Transverse colon (tissue), 3 donors: ENCODE data around the gene OAS3.

Experiments used
- EP300 ChIP-seq: sonication (generic); formaldehyde crosslinking; IDR thresholded peaks from one replicate; pipeline ENCODE4 v1.6.1; 2017; ENCODE audit warnings: antibody characterized with exemption, low read depth
- POLR2A ChIP-seq: fragments of 450-650 bp; IDR thresholded peaks from one replicate; pipeline ENCODE4 v1.6.1; 2016; ENCODE audit warnings: antibody characterized with exemption, mild to moderate bottlenecking, moderate library complexity
- TF ChIP-seq, protein P1 (sequence below), 5 experiments: fragments of 200-600 bp in 3 of 5; fragments of 450-650 bp in 2 of 5; sonication (generic) in 3 of 5; IDR thresholded peaks; 1 replicate in 2 of 5; 2 replicates in 3 of 5; pipeline ENCODE4 v1.5.1; 2016 to 2017; ENCODE audit warnings: antibody characterized with exemption in 5 of 5, inconsistent platforms in 3 of 5, mild to moderate bottlenecking in 2 of 5, moderate library complexity in 1 of 5

DNA sequence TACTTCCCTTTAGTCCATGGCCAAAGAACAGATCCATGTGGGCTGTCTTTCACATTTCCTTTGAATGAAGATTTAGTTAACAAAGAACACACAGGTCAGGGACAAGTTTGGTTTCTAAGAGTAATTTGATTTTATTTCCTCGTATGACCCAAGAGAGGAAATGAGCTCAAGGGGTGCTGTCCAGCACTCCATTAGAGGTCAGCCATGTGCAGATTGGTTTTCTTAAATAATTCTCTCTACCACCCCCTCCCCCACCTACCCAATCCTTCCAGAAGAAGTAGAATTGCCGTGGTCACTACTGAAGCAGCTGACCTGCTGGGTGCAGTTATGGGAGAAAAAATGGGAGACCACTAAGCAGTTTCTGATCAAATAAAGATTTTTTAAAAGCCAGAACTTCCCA lies 45.4 kb upstream of the OAS3 start:
- TF ChIP-seq POLR2A, result no peak
- TF ChIP-seq EP300, result no peak
- TF ChIP-seq, protein P1, sequence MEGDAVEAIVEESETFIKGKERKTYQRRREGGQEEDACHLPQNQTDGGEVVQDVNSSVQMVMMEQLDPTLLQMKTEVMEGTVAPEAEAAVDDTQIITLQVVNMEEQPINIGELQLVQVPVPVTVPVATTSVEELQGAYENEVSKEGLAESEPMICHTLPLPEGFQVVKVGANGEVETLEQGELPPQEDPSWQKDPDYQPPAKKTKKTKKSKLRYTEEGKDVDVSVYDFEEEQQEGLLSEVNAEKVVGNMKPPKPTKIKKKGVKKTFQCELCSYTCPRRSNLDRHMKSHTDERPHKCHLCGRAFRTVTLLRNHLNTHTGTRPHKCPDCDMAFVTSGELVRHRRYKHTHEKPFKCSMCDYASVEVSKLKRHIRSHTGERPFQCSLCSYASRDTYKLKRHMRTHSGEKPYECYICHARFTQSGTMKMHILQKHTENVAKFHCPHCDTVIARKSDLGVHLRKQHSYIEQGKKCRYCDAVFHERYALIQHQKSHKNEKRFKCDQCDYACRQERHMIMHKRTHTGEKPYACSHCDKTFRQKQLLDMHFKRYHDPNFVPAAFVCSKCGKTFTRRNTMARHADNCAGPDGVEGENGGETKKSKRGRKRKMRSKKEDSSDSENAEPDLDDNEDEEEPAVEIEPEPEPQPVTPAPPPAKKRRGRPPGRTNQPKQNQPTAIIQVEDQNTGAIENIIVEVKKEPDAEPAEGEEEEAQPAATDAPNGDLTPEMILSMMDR (IDR thresholded peaks at IDR 0.05), result no peak
